ENCODE results near the gene OOSP2.
"Not testable (repeated sequence)": the region's sequence is repeated elsewhere in the genome, so short reads cannot be mapped to it uniquely, and the experiment has no call there.

Gene OOSP2, protein sequence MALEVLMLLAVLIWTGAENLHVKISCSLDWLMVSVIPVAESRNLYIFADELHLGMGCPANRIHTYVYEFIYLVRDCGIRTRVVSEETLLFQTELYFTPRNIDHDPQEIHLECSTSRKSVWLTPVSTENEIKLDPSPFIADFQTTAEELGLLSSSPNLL

DNA sequence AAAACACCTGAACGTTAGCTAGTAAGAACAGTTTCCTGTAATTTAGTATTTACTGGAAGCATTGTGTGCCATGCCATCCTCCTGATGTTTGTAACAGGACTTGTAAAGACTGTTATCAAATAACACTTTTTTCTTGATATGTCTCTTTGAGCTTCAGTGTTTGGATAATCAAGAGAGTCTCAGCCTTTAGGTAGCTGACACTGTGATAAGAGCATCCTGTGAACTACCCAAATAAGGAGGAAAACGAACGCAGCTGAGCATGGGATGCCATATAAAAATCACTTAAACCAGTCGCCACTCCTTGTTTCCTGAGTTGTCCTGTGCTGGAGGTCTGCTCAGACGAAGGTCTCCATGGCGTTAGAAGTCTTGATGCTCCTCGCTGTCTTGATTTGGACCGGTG is at the start of gene OOSP2:
TSS of gene OOSP2 (plus strand) at position 301 of the 400 bp plus-strand sequence. CDS start at position 352, 51 bp downstream.
- DNase-seq (ENCODE audit: low spot score), result no peak

DNA sequence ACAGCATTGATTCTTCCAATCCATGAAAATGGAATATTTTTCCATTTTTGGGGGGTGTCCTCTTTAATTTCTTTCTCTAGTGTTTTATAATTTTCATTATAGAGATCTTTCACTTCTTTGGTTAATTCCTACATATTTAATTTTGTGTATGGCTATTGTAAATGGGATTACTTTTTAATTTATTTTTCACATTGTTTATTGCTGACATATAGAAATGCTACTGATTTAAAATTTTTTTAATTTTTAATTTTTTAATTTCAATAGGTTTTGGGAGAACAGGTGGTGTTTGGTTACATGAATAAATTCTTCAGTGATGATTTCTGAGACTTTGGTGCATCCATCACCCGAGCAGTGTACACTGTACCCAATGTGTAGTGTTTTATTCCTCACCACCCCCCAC is 49.8 kb upstream of the OOSP2 start:
- no peak for DNase-seq (ENCODE audit: low spot score)

DNA sequence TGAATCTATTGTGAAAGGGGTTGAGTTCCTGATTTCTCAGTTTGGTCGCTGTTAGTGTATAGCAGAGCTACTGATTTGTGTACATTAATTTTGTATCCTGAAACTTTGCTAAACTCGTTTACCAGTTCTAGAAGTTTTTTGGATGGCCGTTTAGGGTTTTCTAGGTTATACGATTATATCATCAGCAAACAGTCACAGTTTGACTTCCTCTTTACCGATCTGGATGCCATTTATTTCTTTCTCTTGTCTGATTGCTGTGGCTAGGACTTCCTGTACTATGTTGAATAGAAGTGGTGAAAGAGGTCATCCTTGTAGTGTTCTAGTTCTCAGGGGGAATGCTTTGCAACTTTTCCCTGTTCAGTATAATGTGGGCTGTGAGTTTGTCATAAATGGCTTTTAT is 47.8 kb upstream of the OOSP2 start:
- no peak for DNase-seq (ENCODE audit: low spot score)

DNA sequence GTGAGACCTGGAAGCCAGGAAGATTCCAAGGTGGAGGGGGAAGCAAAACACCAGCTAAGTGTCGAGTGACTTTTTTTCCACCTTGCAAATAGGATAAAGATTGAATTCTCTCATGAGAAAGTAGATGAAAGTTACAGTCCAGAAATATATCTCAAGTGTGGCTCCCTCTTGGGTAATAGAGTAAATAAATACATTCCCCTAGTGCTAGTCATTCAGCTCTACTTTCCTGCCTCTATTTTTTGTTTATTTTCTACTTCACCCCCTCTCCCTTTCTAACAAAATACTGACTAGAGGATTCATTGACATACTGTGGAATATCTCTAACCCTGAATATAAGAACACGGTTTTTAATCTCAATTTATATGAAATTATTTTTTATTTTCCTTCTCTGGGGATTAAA is 42.4 kb upstream of the OOSP2 start:
- DNase-seq (ENCODE audit: low spot score), result no peak

DNA sequence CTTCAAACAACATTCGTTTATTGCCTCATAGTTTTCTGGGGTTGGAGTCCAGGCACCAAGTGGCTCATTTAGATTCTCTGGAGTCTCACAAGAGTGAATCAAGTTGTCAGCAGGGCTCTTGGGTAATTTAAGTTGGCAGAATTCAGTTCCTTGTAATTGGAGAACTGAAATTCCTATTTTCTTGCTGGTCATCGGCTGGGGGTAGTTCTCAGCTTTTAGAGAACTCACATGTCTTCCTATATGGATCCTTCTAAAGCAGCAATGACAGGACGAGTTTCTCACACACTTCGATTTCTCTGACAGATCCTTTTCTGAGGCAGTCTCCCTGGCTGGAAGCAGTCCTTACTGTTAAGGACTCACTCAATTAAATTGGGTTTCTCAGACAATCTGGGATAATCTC is 40.5 kb upstream of the OOSP2 start:
- DNase-seq (ENCODE audit: low spot score), result no peak

DNA sequence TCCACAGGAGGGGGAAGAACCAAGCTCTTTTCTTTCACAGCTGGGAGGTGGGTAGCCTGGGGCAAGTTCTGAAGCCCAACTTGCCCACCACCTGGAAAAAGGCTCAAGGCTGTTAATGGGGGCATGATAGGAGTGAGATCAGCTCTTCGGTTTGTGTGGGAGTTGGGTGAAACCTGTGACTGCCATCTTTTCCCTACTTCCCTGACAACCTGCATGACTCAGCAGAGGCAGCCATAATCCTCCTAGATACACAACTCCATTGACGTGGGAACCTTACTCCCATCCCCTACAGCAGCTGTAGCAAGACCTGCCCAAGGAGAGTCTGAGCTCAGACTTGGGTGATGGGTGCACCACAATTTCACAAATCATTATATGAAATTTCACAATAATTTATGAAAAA is 36.5 kb upstream of the OOSP2 start:
- no peak for DNase-seq (ENCODE audit: low spot score)

DNA sequence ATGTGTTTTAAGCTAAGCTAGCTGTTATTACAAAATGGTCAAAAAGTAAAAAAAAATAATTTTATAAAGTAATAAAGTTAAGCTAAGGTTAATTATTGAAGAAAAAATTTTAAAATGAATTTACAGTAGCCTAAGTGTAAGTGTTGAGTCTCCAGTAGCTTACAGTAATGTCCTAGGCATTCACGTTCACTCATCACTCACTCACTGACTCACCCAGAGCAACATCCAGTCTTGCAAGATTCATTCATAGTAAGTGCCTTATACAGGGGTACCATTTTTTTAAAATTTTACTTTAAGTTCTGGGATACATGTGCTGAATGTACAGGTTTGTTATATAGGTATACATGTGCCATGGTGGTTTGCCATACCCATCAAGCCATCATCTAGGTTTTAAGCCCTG is 34.8 kb upstream of the OOSP2 start:
- no peak for DNase-seq (ENCODE audit: low spot score)

DNA sequence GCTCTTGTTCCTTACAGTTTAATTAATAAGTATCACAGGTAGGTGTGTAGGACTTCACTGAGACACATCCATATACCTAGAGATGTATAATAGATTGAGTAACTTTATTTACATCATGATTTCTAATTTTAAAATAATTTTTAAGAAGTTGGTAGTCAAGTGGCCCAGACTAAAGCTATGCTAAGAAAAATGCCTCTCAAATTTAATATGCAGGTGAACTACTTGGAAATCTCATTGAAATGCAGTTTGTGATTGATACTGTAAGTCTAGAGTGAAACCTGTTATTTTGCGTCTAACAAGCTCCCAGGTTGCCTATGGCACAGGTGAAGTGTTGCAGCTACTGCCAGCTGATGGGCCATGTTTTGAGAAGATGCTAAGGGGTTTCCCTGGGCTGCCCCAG is 23.3 kb upstream of the OOSP2 start, which contains the start of gene OOSP4B:
TSS of gene OOSP4B (plus strand) at position 301 of the 400 bp plus-strand sequence.
- no peak for DNase-seq (ENCODE audit: low spot score)

DNA sequence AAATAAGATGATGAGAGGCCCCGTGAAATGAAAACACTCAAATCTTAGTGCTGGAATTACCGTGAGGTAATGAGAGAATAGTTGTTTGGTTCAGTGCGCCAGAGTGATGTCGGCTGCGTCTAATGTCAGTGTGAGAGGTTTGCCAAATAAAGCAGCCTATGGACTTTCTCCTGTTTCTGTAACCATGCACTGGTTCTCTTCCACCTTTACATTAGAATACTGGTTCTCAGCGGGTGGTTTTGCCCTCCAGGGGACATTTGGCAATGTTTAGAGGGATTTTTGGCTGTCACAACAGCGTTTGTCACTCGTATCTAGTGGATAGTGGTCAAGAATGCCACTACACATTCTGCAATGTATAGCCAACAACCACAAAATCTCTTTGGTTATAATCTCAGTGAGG is 22.2 kb upstream of the OOSP2 start:
- DNase-seq (ENCODE audit: low spot score), result no peak

DNA sequence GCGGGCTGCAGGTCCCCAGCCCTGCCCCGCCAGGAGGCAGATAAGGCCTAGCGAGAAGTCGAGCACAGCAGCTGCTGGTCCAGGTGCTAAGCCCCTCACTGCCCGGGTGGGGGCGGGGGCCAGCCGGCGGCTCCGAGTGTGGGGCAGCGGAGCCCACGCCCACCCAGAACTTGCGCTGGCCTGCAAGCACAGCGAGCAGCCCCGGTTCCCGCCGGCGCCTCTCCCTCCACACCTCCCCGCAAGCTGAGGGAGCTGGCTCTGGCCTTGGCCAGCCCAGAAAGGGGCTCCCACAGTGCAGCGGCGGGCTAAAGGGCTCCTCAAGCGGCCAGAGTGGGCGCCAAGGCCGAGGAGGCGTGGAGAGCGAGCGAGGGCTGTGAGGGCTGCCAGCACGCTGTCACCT is 19.8 kb upstream of the OOSP2 start:
- not testable (repeated sequence) for DNase-seq (ENCODE audit: low spot score)

DNA sequence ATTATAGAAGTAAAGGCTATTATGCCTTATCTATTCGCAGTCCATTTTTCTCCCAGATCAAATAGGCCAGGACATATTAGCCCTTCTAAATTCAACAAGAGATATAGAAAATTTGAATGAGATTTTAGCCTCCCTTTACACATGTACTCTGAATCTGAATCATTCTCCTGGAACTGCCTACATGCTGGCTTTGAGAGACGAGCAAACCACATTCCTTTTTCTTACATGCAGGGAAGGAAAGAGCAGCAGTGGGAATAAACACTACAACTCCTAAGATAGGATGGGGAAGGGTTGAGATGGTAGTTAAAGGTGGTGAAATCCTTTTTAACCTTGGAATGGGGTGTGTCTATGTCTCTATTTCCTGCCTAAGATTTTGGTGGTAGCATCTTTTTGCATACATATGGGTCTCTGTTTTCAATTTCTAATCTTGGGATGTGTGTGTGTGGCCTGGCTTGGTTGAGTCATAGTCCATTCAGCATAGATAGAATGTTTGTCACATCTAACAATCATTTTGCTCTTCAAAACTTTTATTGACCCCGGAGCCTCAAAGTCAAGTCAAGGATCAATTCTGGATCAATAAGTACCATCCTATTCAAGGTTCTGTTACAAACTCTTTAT is 11.1 kb upstream of the OOSP2 start:
- no peak for DNase-seq (ENCODE audit: low spot score)

DNA sequence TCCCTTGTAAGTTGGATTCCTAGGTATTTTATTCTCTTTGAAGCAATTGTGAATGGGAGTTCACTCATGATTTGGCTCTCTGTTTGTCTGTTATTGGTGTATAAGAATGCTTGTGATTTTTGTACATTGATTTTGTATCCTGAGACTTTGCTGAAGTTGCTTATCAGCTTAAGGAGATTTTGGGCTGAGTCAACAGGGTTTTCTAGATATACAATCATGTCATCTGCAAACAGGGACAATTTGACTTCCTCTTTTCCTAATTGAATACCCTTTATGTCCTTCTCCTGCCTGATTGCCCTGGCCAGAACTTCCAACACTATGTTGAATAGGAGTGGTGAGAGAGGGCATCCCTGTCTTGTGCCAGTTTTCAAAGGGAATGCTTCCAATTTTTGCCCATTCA is 10.2 kb downstream of the OOSP2 start:
- DNase-seq (ENCODE audit: low spot score), result not testable (repeated sequence)

DNA sequence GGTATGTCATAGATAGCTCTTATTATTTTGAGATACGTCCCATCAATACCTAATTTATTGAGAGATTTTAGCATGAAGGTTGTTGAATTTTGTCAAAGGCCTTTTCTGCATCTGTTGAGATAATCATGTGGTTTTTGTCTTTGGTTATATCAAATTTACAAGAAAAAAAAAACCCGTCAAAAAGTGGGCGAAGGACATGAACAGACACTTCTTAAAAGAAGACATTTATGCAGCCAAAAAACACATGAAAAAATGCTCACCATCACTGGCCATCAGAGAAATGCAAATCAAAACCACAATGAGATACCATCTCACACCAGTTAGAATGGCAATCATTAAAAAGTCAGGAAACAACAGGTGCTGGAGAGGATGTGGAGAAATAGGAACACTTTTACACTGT is 10.6 kb downstream of the OOSP2 start:
- DNase-seq (ENCODE audit: low spot score), result not testable (repeated sequence)

DNA sequence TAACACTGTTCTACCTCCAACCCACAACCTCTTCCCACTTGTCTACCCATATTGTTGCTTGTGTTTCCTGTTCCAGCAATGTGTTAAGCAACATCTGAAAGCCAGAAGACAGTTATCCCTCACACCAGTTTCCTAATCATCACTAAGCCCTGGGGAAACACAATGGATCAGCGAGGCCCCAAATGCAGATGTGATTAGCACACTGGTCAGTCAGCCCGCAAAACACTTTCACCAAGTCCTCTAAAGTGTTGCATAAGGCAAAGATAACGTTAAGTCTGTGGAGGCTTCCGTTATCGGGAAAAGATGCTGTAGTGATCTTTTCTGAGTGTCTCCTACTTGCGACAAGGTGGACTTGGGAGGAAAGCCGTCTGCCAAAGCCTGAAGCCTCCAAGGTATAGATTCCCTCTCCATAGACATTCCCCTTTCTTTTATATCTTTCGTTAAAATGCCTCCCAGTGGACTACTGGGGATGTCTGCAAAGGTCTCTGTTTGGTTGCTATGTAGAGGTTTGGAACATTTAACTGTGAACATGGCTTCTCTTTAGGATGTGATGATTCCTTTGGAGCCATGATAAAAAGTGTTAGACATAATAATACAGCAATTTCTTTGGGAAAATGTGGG is 16.2 kb downstream of the OOSP2 start, which contains the start of gene MS4A3:
TSS of gene MS4A3 (plus strand) at position 317 of the 621 bp plus-strand sequence. CDS start 4,496 bp downstream, outside the sequence.
- no peak for DNase-seq (ENCODE audit: low spot score)

DNA sequence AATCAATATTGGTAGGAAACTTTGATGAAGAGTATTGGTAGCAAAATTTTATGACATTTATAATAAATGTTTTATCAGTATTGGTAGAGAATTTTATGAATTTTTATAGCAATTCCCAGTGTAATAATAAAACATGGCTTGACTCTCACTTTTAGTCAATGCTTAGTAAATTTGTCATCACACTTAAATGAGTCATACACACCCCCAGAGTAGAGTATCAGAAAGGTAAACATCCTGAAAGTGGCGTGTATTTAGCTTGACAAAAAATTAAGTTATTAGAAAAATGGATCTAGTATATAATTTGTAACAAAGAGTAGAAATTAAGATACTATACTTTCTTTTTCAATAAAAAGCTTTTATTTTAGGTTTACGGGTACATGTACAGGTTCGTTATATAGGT is 18.8 kb downstream of the OOSP2 start:
- DNase-seq (ENCODE audit: low spot score), result no peak

DNA sequence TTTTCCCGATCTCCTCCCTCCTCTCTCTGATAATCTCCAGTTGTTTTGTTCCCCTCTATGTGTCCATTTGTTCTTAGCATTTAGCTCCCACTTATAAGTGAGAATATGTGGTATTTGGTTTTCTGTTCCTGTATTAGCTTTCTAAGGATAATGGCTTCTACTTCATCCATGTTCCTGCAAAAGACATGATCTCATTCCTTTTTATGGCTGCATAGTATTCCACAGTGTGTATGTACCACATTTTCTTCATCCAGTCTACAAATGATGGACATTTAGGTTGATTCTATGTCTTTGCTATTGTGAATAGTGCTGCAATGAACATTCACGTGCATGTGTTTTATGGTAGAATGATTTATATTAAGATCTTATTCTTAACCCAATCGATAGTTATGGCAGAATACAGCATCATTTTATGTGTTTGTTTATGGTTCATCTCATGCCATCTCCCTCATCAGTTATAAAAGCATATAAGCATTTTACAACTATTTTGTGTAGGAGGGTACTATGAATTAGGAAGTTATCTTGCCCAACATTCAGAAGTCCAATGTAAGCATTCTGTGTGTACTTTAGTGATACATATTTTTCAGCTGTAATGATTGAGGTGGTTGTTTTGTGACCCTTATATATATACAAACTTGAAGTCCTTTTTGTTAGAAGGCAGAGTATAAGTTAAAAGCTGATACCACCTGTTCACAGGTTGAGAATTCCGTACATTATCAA is 19.5 kb downstream of the OOSP2 start:
- no peak for DNase-seq (ENCODE audit: low spot score)

DNA sequence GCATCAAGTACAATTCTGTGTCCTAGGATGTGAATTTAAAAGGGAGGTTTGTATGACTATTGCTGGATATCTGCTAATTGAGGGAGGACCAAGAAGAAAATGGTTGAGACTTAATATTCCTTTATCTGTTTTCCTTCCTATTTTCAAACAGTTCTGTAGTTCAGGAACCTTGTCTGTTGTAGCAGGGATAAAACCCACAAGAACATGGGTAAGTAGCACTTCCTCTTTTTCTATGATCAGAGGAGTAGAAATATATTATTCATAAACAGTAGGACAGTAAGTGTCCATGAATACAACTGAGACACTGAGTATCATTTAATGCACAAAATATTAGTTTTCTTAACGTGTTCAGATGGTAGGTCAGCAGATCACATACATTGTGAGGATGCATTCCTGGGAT is 23.9 kb downstream of the OOSP2 start:
- no peak for DNase-seq (ENCODE audit: low spot score)

DNA sequence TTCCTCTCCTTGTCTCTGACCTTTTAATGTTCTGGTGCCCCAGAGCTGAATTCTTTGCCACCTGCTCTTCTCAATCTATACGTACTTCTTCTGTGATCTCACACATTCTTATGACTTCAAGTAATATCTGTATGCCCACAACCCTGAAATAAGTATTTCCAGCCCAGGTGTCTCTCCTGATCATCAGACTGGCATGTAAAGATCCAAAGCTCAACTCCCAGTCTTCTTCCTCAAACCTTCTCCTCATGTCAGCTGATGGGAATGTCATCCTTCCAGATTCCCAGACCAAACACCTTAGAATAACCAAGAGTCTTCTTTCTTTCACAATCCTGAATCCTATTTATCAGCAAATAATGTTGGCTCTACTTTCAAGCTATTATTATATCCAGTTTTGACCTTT is 25.6 kb downstream of the OOSP2 start:
- DNase-seq (ENCODE audit: low spot score), result no peak

DNA sequence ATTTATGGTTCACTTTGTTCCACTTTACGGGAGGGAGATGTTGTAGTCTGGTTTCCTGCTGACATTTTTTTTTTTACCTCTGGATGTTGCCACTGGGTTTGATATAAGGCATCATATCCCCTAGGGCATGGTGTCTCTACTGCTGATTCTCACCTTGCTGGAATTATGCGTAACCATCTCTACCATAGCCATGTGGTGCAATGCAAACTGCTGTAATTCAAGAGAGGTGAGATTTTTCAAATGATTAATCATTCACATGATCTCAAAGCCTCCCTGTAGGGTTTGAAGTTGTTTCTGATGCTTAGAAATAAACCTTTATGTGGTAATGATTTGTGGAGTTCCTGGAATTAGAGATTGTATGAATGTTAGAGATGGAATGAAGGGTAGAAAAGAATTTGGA is 29.2 kb downstream of the OOSP2 start:
- no peak for DNase-seq (ENCODE audit: low spot score)

DNA sequence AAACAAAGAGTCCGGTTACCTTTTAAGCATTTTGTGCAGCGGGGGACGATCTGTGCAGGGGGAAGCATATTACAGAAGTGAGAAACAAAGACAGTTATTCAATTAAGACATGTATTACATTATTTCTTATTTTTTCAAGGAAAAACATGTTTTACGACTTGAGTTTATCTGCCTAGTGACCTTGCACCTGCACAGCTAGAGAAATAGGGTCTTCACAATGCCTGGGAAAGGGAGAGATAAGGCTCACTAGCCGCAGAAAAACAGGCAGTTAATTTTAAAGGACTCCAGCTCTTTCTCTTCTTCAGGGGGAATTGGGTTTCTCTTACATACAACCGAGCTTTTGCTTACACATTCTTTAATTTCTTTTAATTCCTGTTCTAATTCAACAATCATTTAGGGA is 31.4 kb downstream of the OOSP2 start:
- DNase-seq (ENCODE audit: low spot score), result not testable (repeated sequence)

DNA sequence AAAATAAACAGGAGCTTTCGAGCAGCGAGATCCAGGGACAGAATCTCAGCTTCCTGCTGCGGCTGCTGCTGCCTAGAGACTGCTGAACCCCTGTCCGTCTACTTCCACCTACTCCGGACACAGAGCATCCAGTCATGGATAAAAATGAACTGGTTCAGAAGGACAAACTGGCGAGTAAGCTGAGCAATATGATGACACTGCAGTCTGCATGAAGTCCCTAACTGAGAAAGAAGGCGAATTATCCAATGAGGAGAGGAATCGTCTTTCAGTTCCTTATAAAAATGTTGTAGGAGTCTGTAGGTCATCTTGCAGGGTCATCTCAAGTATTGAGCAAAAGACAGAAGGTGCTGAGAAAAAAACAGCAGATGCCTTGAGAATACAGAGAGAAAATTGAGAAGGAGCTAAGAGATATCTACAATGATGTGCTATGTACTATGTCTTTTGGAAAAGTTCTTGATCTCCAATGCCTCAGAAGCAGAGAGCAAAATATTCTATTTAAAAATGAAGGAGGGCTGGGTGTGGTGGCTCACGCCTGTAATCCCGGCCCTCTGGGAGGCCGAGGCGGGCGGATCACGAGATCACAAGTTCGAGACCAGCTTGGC is 37.1 kb downstream of the OOSP2 start:
- DNase-seq (ENCODE audit: low spot score), result no peak

DNA sequence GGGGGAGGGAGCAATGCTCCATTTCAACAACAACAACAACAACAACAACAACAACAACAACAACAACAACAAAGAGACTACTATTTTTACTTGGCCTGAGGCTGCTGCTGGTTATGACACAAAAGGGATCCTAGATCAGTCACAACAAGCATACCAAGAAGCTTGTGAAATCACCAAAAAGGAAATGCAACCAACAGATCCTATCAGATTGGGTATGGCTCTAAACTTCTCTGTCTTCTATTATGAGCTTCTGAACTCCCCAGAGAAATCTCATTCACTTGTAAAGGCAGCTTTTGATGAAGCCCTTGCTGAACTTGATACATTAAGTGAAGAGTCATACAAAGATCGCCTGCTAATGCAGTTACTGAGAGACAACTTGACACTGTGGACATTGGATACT is 37.8 kb downstream of the OOSP2 start:
- no peak for DNase-seq (ENCODE audit: low spot score)

DNA sequence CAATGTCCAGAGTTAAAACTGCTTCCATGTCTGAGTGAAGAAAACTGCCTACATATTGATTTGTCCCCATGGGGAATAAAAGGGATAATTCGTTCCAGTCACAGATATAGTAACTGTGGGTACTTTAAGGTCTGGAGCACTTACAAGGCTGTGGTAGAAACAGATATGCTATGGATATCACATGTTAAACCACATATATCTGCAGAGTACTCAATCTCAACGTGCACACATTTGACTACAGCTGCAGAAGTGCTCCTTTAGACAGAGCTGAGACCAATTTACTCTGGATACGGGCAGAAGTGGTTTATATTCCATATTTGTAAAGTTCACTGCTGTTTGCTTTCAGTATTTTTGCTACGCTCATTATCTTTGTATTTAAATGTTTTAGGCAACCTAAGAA is 38.5 kb downstream of the OOSP2 start:
- no peak for DNase-seq (ENCODE audit: low spot score)

Data from Ammon's horn (tissue), 1 donor.